IMR-90 (cell line): Measurements from ENCODE around the gene BRINP3. TPM values are rescaled to one million over a fixed set of nuclear protein-coding genes. Genes with fewer than 3 reads are reported as not detected.

Experiments
- ATAC-seq: fragments of 200-7000 bp; cut with Tn5 transposase; 2 replicates; pipeline ENCODE4 v1.9.1; 2020; ENCODE audit warnings: low read depth, mild to moderate bottlenecking, moderate library complexity
- BruUV-seq: library from RNA; stranded (reverse); fragments of 400-500 nt; replicated peaks from 2 replicates; lab custom pipeline; 2021; lab: Mats Ljungman, UMichigan
- CTCF ChIA-PET: fragments of 300-600 bp; formaldehyde crosslinking; extraction: SDS; loops from one replicate; lab custom pipeline; 2021; ENCODE audit warnings: antibody characterized with exemption; lab: Yijun Ruan, JAX
- POLR2A ChIA-PET: fragments of 300-600 bp; sonication (Branson Sonifier 250); formaldehyde crosslinking; loops from one replicate; lab custom pipeline; 2022; ENCODE audit warnings: antibody characterized with exemption; ENCODE audit not compliant: unreplicated experiment; lab: Charles Lee
- DNase-seq: peaks from one replicate; pipeline ENCODE4 v3.0.0; 2013
- H2AFZ ChIP-seq: replicated peaks from 2 replicates; pipeline ENCODE3; 2013; ENCODE audit warnings: low read length, mild to moderate bottlenecking; ENCODE audit not compliant: poor library complexity
- H2AK5ac ChIP-seq: 2 replicates; pipeline ENCODE4 v1.6.1; 2013; ENCODE audit warnings: low read depth, low read length, inconsistent platforms
- H2AK9ac ChIP-seq: replicated peaks from 2 replicates; pipeline ENCODE3; 2013; ENCODE audit warnings: mild to moderate bottlenecking, low read depth, low read length, moderate library complexity; ENCODE audit not compliant: poor library complexity
- H2BK120ac ChIP-seq: 2 replicates; pipeline ENCODE4 v1.6.1; 2013; ENCODE audit warnings: low read depth, low read length, inconsistent platforms
- H2BK15ac ChIP-seq: 3 replicates; pipeline ENCODE4 v1.6.1; 2013; ENCODE audit warnings: low read depth, low read length, inconsistent platforms
- H2BK20ac ChIP-seq: 2 replicates; pipeline ENCODE4 v1.6.1; 2013; ENCODE audit warnings: low read depth, mild to moderate bottlenecking, inconsistent platforms, low read length, moderate library complexity
- H2BK5ac ChIP-seq: 2 replicates; pipeline ENCODE4 v1.6.1; 2013; ENCODE audit warnings: mild to moderate bottlenecking, low read depth, low read length, inconsistent platforms; ENCODE audit not compliant: poor library complexity, severe bottlenecking
- H3K14ac ChIP-seq: replicated peaks from 2 replicates; pipeline ENCODE4 v1.6.1; 2013; ENCODE audit warnings: low read depth, low read length, inconsistent platforms
- H3K18ac ChIP-seq: 2 replicates; pipeline ENCODE4 v1.6.1; 2013; ENCODE audit warnings: low read depth, low read length, control low read depth
- H3K23ac ChIP-seq: 2 replicates; pipeline ENCODE4 v1.6.1; 2013; ENCODE audit warnings: low read depth, low read length, inconsistent platforms
- H3K27ac ChIP-seq: 2 replicates; pipeline ENCODE4 v1.5.1; 2013; ENCODE audit warnings: mild to moderate bottlenecking, control low read depth, low read length; ENCODE audit not compliant: insufficient read depth
- H3K27me3 ChIP-seq: 2 replicates; pipeline ENCODE4 v1.6.1; 2013; ENCODE audit warnings: low read length; ENCODE audit not compliant: control insufficient read depth, insufficient read depth
- H3K36me3 ChIP-seq: 2 replicates; pipeline ENCODE4 v1.6.1; 2013; ENCODE audit warnings: low read length, mixed read lengths; ENCODE audit not compliant: control insufficient read depth, insufficient read depth
- H3K4ac ChIP-seq: 2 replicates; pipeline ENCODE4 v1.6.1; 2013; ENCODE audit warnings: low read depth, low read length, inconsistent platforms
- H3K4me1 ChIP-seq: 2 replicates; pipeline ENCODE4 v1.6.1; 2013; ENCODE audit warnings: low read length, mixed read lengths; ENCODE audit not compliant: control insufficient read depth, insufficient read depth
- H3K4me2 ChIP-seq: 2 replicates; pipeline ENCODE4 v1.6.1; 2013; ENCODE audit warnings: low read depth, mild to moderate bottlenecking, control low read depth, low read length, moderate library complexity
- H3K4me3 ChIP-seq: 2 replicates; pipeline ENCODE4 v1.5.1; 2013; ENCODE audit warnings: low read depth, mild to moderate bottlenecking, control low read depth, low read length, moderate library complexity; ENCODE audit not compliant: insufficient read depth
- H3K56ac ChIP-seq: 2 replicates; pipeline ENCODE4 v1.6.1; 2013; ENCODE audit warnings: low read length, inconsistent platforms; ENCODE audit not compliant: insufficient read depth; ENCODE audit errors: extremely low read depth
- H3K79me1 ChIP-seq, 2 experiments: 2 replicates each; pipeline ENCODE4 v1.6.1; 2013; ENCODE audit warnings: low read length in 2 of 2, inconsistent platforms in 1 of 2, low read depth in 1 of 2
- H3K9ac ChIP-seq: 2 replicates; pipeline ENCODE4 v1.6.1; 2013; ENCODE audit warnings: low read depth, low read length, control low read depth
- H3K9me1 ChIP-seq: 2 replicates; pipeline ENCODE4 v1.6.1; 2013; ENCODE audit warnings: low read length, inconsistent platforms; ENCODE audit not compliant: insufficient read depth
- H3K9me3 ChIP-seq: 2 replicates; pipeline ENCODE4 v1.6.1; 2013; ENCODE audit warnings: low read length; ENCODE audit not compliant: control insufficient read depth, insufficient read depth
- H4K20me1 ChIP-seq: 2 replicates; pipeline ENCODE4 v1.6.1; 2013; ENCODE audit warnings: low read length, inconsistent platforms; ENCODE audit not compliant: insufficient read depth
- H4K5ac ChIP-seq: 2 replicates; pipeline ENCODE4 v1.6.1; 2013; ENCODE audit warnings: mild to moderate bottlenecking, low read depth, low read length, control low read depth
- H4K8ac ChIP-seq, 2 experiments: 2 replicates each; pipeline ENCODE4 v1.6.1; 2013; ENCODE audit warnings: low read depth in 2 of 2, low read length in 2 of 2, control low read depth in 1 of 2, inconsistent platforms in 1 of 2
- H4K91ac ChIP-seq: 2 replicates; pipeline ENCODE4 v1.6.1; 2013; ENCODE audit warnings: low read depth, low read length, inconsistent platforms; ENCODE audit not compliant: insufficient read depth
- BHLHE40 ChIP-seq: fragments of 150-350 bp; IDR thresholded peaks from 2 replicates; pipeline ENCODE4 v1.6.1; 2016; ENCODE audit warnings: mild to moderate bottlenecking, low read depth, low read length
- ELK1 ChIP-seq: fragments of 150-350 bp; IDR thresholded peaks from 2 replicates; pipeline ENCODE4 v1.6.1; 2016; ENCODE audit warnings: low read depth, mild to moderate bottlenecking, low read length, moderate library complexity, borderline replicate concordance
- RCOR1 ChIP-seq: IDR thresholded peaks from 2 replicates; pipeline ENCODE4 v1.6.1; 2012; ENCODE audit warnings: mild to moderate bottlenecking, low read length, improper control_type of control experiment; ENCODE audit not compliant: insufficient replicate concordance
- RFX5 ChIP-seq: IDR thresholded peaks from 2 replicates; pipeline ENCODE4 v1.8.0; 2012; ENCODE audit warnings: low read depth, mild to moderate bottlenecking, low read length, moderate library complexity
- WGBS, 2 experiments: methylation state at CpG; one replicate each; pipeline versions ENCODE4 v1.1.5 to v1.1.7; 2013; ENCODE audit warnings: missing lambda C conversion rate in 2 of 2; ENCODE audit not compliant: insufficient read length in 1 of 2; ENCODE audit errors: extremely low coverage in 2 of 2; 5-methylcytosine and 5-hydroxymethylcytosine counted together
- dilution Hi-C: fragments of 300-500 bp; cut with HindIII; formaldehyde crosslinking; loops from one replicate; pipeline ENCODE4 v1.14.3; 2018; ENCODE audit warnings: low sequenced_read_pairs; ENCODE audit not compliant: unreplicated experiment
- in situ Hi-C: fragments of 300-500 bp; cut with MboI; formaldehyde crosslinking; loops from 3 replicates; pipeline ENCODE4 v1.14.3; 2019; ENCODE audit warnings: low sequenced_read_pairs, inconsistent platforms, mixed read lengths
- intact Hi-C: fragments of 100-400 bp; cut with micrococcal nuclease; formaldehyde crosslinking; loops from 2 replicates; pipeline ENCODE4 v1.10.0; 2022
- polyA plus RNA-seq, 3 experiments: library from polyadenylated mRNA; depleted of rRNA; stranded (reverse); fragments of >200 nt; gene quantifications; 2 replicates each; pipeline ENCODE4 v1.2.3, GENCODE V29; 2012; ENCODE audit warnings: low replicate concordance in 1 of 3
- total RNA-seq: library from RNA; depleted of rRNA; stranded (reverse); fragments of >200 nt; gene quantifications from 2 replicates; pipeline ENCODE4 v1.2.3, GENCODE V29; 2012
- TF ChIP-seq, protein P1 (sequence below): fragments of 150-350 bp; IDR thresholded peaks from 2 replicates; pipeline ENCODE4 v1.6.1; 2017; ENCODE audit warnings: mild to moderate bottlenecking, antibody characterized with exemption, low read length, low read depth

The BRINP3 gene
- total and polyA plus RNA-seq, 2 of the 4 experiments (the other 2 are of a cell fraction) = 0.15 to 0.36 TPM

DNA sequence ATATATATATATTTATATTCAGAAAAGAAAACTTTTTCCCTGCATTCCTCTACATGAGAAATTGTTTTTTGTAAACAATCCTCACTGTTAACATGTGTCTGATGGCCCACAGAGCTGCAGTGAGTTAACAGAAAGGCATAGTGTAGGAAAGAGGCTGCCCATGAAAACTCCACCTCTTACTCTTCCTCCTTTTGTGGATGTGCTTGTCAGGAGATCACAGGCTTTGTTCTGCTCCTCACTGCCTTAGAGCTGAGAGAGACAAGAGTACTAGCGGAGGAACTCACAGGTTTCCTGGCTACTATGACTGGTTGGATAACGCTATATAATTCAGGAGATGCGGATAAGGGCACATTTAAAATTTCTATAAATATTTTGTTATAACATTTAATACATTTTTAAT is 200.6 kb downstream of the BRINP3 start:
- no peak for ATAC-seq
- H4K8ac ChIP-seq = no peak overlapping the region
- no peaks in the 10 kb centered on the region for H3K4me1 ChIP-seq
- no peak overlapping the region for H2BK120ac ChIP-seq
- H2BK20ac ChIP-seq = no peak overlapping the region
- H3K18ac ChIP-seq = no peak overlapping the region
- no peak overlapping the region for H4K91ac ChIP-seq
- H4K20me1 ChIP-seq = no peaks in the 10 kb centered on the region
- H3K27ac ChIP-seq = no peak overlapping the region
- H3K79me1 ChIP-seq = no peaks in the 10 kb centered on the region
- H3K9me3 ChIP-seq = no peaks in the 10 kb centered on the region
- H3K27me3 ChIP-seq = no peaks in the 10 kb centered on the region
- intact Hi-C loops = no loop called here
- no peak overlapping the region for H2BK5ac ChIP-seq
- no peak overlapping the region for H2AK5ac ChIP-seq
- no peak overlapping the region for H3K4me3 ChIP-seq
- H3K36me3 ChIP-seq = no peaks in the 10 kb centered on the region
- CTCF ChIA-PET = no interaction called here
- H3K9me1 ChIP-seq = no peaks in the 10 kb centered on the region
- WGBS, 2 experiments = no CpG with 5 or more reads among the region's 3 CpGs
- peak overlapping the region; percentile 71 for H2AFZ ChIP-seq
- no TSS peak for BruUV-seq
- no peak overlapping the region for H3K4me2 ChIP-seq
- no peak overlapping the region for H4K5ac ChIP-seq
- in situ Hi-C loops = no loop called here
- H2AK9ac ChIP-seq = no peak overlapping the region
- H3K4ac ChIP-seq = no peak overlapping the region
- no peak overlapping the region for H3K56ac ChIP-seq
- no peak for DNase-seq
- dilution Hi-C loops = no loop called here
- TF ChIP-seq RCOR1 (no peak), ELK1 (no peak), RFX5 (no peak), BHLHE40 (no peak)
- TF ChIP-seq, protein P1, sequence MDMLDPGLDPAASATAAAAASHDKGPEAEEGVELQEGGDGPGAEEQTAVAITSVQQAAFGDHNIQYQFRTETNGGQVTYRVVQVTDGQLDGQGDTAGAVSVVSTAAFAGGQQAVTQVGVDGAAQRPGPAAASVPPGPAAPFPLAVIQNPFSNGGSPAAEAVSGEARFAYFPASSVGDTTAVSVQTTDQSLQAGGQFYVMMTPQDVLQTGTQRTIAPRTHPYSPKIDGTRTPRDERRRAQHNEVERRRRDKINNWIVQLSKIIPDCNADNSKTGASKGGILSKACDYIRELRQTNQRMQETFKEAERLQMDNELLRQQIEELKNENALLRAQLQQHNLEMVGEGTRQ = no peak
- POLR2A ChIA-PET = no interaction called here
- H3K23ac ChIP-seq = 0 out of 2 replicates have a peak overlapping the region, but pooled peaks have one; percentile 38
- no peak overlapping the region for H3K9ac ChIP-seq
- H2BK15ac ChIP-seq = no peak overlapping the region
- H3K14ac ChIP-seq = no peak overlapping the region
